HL-60 (cell line): ENCODE results near the gene CTNNA3.

Experiments
- DNase-seq, 2 experiments: peaks; one replicate each; pipeline ENCODE4 v3.0.0-alpha.2; 2010 to 2020; ENCODE audit warnings: low read depth in 1 of 2, low spot score in 1 of 2
- H3K27ac ChIP-seq: fragments of 250-450 bp; sonication (Bioruptor Pico); replicated peaks from 2 replicates; pipeline ENCODE4 v1.5.1; 2020; ENCODE audit warnings: mild to moderate bottlenecking, moderate library complexity
- H3K27me3 ChIP-seq: fragments of 250-450 bp; sonication (Bioruptor Pico); 2 replicates; pipeline ENCODE4 v1.5.1; 2021; ENCODE audit warnings: mild to moderate bottlenecking, moderate library complexity; ENCODE audit not compliant: insufficient read depth, poor library complexity, severe bottlenecking
- H3K4me3 ChIP-seq: replicated peaks from 2 replicates; pipeline ENCODE4 v1.5.1; 2011; ENCODE audit warnings: mild to moderate bottlenecking, control low read depth, low read length; ENCODE audit not compliant: insufficient read depth
- GABPA ChIP-seq: IDR thresholded peaks from 2 replicates; pipeline ENCODE4 v1.6.1; 2012; ENCODE audit warnings: low read depth
- POLR2AphosphoS5 ChIP-seq: IDR thresholded peaks from 2 replicates; pipeline ENCODE4 v1.6.1; 2012; ENCODE audit warnings: low read depth
- SPI1 ChIP-seq: IDR thresholded peaks from 2 replicates; pipeline ENCODE4 v1.6.1; 2012; ENCODE audit warnings: low read depth, mild to moderate bottlenecking, borderline replicate concordance
- TF ChIP-seq, protein P1 (sequence below): IDR thresholded peaks from 2 replicates; pipeline ENCODE4 v1.6.1; 2012; ENCODE audit warnings: low read depth; ENCODE audit not compliant: insufficient replicate concordance
- TF ChIP-seq, protein P2 (sequence below): IDR thresholded peaks from one replicate; pipeline ENCODE4 v1.5.1; 2011; ENCODE audit warnings: low read length, control low read depth, inconsistent platforms; ENCODE audit not compliant: insufficient read depth

The CTNNA3 gene

DNA sequence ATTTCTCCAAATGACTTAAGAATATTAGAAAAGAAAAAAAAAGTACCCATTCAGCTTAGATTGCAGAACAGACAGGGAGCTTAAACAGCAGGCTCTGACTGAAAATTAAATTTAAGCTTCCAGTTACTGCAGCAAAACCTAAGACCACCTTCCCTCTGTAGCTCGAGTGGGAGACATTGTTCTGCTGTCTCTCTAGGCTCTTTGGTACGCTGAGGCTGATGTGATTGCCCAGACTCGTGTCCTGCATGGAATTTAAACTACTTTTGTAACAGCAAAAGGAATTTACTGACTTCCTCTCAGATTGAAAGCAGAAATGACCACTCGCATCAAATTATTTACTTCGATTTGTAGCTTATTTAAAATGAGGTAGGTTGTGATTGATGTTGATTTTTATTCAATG is 645.6 kb downstream of the CTNNA3 start:
- TF ChIP-seq, protein P1, sequence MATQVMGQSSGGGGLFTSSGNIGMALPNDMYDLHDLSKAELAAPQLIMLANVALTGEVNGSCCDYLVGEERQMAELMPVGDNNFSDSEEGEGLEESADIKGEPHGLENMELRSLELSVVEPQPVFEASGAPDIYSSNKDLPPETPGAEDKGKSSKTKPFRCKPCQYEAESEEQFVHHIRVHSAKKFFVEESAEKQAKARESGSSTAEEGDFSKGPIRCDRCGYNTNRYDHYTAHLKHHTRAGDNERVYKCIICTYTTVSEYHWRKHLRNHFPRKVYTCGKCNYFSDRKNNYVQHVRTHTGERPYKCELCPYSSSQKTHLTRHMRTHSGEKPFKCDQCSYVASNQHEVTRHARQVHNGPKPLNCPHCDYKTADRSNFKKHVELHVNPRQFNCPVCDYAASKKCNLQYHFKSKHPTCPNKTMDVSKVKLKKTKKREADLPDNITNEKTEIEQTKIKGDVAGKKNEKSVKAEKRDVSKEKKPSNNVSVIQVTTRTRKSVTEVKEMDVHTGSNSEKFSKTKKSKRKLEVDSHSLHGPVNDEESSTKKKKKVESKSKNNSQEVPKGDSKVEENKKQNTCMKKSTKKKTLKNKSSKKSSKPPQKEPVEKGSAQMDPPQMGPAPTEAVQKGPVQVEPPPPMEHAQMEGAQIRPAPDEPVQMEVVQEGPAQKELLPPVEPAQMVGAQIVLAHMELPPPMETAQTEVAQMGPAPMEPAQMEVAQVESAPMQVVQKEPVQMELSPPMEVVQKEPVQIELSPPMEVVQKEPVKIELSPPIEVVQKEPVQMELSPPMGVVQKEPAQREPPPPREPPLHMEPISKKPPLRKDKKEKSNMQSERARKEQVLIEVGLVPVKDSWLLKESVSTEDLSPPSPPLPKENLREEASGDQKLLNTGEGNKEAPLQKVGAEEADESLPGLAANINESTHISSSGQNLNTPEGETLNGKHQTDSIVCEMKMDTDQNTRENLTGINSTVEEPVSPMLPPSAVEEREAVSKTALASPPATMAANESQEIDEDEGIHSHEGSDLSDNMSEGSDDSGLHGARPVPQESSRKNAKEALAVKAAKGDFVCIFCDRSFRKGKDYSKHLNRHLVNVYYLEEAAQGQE: no peak
- no peak for TF ChIP-seq SPI1
- TF ChIP-seq POLR2AphosphoS5: no peak
- TF ChIP-seq, protein P2, sequence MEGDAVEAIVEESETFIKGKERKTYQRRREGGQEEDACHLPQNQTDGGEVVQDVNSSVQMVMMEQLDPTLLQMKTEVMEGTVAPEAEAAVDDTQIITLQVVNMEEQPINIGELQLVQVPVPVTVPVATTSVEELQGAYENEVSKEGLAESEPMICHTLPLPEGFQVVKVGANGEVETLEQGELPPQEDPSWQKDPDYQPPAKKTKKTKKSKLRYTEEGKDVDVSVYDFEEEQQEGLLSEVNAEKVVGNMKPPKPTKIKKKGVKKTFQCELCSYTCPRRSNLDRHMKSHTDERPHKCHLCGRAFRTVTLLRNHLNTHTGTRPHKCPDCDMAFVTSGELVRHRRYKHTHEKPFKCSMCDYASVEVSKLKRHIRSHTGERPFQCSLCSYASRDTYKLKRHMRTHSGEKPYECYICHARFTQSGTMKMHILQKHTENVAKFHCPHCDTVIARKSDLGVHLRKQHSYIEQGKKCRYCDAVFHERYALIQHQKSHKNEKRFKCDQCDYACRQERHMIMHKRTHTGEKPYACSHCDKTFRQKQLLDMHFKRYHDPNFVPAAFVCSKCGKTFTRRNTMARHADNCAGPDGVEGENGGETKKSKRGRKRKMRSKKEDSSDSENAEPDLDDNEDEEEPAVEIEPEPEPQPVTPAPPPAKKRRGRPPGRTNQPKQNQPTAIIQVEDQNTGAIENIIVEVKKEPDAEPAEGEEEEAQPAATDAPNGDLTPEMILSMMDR: no peak
- TF ChIP-seq GABPA: no peak

DNA sequence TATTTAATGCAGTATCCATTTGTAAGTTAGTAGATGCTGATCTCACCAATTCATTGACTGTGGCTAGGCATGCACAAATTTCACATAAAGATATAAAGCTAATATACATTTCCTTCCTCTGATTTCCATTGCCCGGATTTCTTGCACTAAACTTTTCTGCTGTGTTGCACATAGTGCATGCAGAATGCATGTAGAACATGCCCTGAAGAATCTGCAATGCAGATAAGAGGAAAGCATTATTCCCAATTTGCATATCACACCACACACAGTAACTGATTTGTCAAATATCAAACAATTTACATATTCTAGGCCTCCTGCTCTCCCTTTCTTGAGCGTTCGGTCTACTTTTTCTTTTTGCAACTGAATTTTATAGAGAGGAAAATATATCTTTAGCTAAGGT is 646.0 kb downstream of the CTNNA3 start:
- Histone ChIP-seq H3K4me3 (no peak overlapping the region), H3K27me3 (no peaks in the 10 kb centered on the region), H3K27ac (no peak overlapping the region)
- TF ChIP-seq SPI1: no peak
- no peak for TF ChIP-seq POLR2AphosphoS5
- TF ChIP-seq, protein P2: no peak
- TF ChIP-seq, protein P1: no peak
- no peak for DNase-seq

More for the DNA sequence above, 645.6 kb downstream of the CTNNA3 start:
- Histone ChIP-seq H3K27ac (no peak overlapping the region), H3K4me3 (no peak overlapping the region), H3K27me3 (no peaks in the 10 kb centered on the region)
- no peak for DNase-seq

DNA sequence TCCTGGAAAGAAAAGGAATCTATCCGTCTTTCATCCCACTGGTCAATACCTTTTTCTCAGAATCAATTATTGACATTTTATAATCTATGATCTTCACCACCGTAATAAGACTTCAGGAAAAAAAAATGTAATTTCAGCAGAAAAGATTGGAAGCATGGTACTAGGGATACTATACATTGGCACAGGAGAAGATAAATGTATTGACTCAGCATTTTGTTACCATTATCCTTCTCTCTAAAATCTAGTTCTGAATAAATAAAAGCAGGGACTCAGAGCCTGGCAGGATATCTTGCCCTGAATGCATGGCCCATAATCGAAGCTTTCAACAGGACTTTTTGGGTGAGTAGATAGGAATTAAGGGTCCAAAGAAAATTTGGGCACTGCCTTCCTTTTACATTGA is 649.5 kb downstream of the CTNNA3 start:
- H3K4me3 ChIP-seq: no peak overlapping the region
- no peaks in the 10 kb centered on the region for H3K27me3 ChIP-seq
- no peak for DNase-seq
- no peak overlapping the region for H3K27ac ChIP-seq
- TF ChIP-seq SPI1 (no peak), GABPA (no peak), POLR2AphosphoS5 (no peak)
- TF ChIP-seq, protein P1: no peak
- TF ChIP-seq, protein P2: no peak
